HS-5 (cell line): ENCODE measurements around the gene MTOR.

Source experiments
- DNase-seq: peaks from one replicate; pipeline ENCODE4 v3.0.0-alpha.2; 2012; ENCODE audit warnings: low read depth

The MTOR gene

GRCh38 chr1:11216074-11216473, 46.3 kb downstream of the MTOR start:
- DNase-seq: no peak

GRCh38 chr1:11215381-11216005, 46.9 kb downstream of the MTOR start:
- no peak for DNase-seq

DNA sequence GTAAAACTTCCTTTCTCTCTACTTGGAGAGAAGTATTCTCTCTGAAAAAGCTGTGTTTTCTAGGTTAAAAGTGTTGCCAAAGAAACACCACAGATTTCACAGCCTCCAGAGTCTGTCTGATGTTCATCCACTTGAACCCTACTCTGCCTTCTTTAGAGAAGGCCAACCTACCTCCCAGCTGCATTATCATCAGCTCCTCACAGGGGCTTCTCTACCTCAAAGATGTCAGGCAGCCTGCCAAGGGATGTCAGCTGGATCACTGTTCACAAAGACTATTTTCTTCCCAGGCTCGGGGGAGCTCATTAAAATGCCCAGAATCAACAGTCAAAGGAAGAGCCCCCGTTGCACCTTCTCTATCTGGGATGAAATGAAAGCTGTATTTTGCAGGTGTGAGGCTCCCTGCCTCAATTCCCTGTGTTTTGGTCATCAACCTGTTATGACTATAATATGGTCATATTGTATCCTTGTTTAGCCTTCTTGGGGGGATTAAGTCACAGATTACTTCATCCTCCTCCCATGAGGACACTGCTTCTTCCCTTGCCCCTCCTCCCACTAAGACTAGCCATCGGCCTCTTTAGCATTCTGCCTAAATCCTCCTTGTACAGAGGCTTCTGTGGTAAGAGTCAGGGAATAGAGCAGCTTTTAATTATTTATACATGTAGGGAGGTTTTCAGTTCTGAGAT, 47.5 kb downstream of the MTOR start:
- no peak for DNase-seq

- no peak for DNase-seq
These were observed 50.3 kb downstream of the MTOR start for GRCh38 chr1:11211925-11212587.

DNA sequence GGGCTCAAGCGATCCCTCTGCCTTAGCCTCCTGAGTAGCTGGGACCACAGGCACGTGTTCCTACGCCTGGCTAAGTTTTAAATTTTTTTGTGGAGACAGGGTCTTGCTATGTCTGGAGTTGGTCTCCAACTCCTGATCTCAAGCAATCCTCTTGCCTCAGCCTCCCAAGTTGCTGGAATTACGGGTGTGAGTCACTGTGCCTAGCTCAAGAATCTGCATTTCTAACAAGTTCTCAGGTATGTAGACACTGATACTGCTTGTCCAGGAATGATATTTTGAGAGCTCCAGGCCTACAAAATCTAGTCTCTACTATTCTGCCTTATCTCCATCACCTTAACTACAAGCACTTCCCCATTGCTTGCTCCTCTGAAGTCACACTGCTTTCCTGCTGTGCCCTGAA, 50.9 kb downstream of the MTOR start:
- no peak for DNase-seq

GRCh38 chr1:11207898-11208611, 54.3 kb downstream of the MTOR start:
- DNase-seq: no peak

- DNase-seq: no peak
These were observed 57.8 kb downstream of the MTOR start for GRCh38 chr1:11204396-11205190.

DNA sequence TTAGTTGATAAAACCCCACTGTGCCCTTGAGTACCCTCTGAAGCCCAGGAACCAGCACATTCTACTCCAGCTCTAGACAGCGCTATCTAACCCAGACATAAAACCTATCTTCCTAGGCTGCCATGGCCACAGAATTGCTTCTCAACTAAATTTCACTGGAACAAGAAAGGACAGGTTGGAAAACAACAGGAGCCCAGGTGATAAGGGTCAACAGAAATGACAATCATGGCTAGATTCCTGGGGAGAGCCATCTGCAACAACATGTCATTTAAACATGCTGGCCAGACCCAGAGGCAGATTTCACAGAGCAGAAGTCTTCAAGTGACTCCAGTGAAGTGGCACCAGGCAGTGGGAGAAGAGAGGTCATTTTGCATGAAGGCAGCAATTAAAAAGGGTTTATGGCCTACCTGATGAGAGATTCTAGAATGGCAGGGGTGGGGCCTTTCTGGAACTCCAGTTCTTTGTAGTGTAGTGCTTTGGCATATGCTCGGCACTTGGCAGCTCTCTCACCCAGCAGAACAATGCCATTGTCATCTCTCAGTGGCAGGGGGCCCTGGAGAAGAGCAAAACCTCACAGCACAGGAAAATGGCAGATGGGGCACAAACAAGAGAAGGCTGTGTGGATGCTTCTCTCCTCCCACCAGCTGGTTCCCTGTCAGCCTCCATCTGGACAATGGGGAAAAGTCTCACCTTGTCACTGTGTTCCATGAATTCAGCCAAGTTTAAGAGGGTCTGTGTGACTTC, 63.3 kb downstream of the MTOR start:
- DNase-seq: no peak

DNA sequence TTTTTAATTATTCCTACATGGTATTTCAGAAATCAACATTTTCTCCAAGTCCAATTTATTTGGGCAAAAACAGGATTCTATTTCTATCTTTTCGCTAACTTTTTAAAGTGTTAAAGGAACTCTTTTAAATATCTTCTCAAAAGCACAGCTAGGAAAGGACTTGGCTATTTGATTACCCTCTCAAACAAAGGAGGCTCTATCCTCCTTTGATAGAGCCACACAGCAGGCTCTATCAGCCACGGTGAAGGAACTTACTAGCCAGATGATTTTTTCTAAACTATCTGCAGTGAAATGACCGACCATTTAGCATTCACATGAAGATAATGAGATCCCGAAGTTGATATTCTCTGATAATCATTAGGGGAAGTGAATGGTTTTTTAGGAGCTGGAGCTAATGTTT, 64.1 kb downstream of the MTOR start:
- no peak for DNase-seq

DNA sequence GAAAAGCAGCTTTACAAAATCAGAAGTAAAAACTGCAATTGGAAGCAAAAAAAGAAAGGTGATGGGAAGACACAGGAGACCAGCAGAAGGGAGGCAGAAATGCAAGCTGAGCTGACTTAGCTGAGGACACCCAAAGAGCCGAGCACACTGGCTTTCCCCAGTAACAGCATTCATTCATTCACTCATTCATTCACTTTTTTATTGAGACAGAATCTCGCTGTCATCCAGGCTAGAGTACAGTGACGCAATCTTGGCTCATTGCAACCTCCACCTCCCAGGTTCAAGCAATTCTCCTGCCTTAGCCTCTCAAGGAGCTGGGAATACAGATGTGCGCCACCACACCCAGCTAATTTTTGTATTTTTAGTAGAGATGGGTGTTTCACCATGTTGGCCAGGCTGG, 65.0 kb downstream of the MTOR start:
- no peak for DNase-seq

GRCh38 chr1:11196945-11197344, 65.4 kb downstream of the MTOR start:
- no peak for DNase-seq

DNA sequence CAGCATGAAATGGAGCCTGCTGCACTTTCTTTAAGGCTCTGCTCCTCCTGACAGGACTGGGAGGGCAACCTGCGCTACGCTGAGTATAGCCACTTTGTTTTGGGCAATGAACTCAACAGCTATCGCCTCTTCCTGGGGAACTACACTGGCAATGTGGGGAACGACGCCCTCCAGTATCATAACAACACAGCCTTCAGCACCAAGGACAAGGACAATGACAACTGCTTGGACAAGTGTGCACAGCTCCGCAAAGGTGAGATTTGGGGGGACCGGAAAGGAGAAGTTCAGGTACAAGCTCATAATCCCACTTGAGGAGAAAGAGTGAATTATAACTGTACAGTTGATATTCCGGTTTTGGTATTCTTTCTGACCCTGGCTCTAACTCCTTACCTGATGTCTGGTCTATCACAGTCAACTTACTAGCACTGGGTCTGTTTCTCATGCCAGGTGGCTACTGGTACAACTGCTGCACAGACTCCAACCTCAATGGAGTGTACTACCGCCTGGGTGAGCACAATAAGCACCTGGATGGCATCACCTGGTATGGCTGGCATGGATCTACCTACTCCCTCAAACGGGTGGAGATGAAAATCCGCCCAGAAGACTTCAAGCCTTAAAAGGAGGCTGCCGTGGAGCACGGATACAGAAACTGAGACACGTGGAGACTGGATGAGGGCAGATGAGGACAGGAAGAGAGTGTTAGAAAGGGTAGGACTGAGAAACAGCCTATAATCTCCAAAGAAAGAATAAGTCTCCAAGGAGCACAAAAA, 67.8 kb downstream of the MTOR start:
- DNase-seq: no peak

DNA sequence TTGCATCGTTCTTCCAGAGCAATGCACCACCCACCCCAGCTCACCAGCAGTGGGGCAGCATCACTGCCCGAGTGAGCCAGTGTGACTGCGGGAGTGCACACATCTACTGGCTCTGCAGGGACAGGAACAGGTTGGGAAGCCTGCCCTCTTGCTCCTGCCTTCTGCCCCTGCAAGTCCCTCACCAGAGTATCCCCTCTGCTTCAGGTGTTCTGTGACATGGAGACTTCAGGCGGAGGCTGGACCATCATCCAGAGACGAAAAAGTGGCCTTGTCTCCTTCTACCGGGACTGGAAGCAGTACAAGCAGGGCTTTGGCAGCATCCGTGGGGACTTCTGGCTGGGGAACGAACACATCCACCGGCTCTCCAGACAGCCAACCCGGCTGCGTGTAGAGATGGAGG, 69.0 kb downstream of the MTOR start:
- DNase-seq: no peak

DNA sequence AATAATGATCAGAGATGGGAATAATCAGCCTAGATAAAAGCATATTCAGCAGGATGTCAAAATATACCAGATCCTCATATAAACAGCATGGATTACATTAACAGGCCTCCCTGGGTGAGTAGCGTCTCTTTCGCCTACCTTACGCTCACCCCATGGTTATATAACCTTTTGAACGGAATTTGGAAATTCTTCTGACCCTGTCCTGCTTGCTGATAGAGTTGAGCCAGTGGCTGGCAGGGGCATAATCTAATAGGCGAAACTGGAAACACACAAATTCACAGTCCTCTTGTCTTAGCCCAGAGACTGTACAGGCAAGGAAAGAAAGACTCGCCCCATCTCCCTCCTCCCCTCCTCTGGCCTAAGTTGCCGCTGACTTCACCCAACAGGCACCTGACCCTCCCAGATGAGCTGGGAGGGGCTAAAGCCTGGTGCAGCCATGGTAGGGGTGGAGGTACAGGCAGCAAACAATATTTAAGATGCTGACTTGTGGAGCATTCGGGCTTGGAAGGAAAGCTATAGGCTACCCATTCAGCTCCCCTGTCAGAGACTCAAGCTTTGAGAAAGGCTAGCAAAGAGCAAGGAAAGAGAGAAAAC, 73.4 kb downstream of the MTOR start, which contains the start of gene ANGPTL7:
TSS of gene ANGPTL7 (plus strand) at position 498 of the 594 bp plus-strand sequence. CDS start 225 bp downstream, outside the sequence.
- DNase-seq: no peak

DNA sequence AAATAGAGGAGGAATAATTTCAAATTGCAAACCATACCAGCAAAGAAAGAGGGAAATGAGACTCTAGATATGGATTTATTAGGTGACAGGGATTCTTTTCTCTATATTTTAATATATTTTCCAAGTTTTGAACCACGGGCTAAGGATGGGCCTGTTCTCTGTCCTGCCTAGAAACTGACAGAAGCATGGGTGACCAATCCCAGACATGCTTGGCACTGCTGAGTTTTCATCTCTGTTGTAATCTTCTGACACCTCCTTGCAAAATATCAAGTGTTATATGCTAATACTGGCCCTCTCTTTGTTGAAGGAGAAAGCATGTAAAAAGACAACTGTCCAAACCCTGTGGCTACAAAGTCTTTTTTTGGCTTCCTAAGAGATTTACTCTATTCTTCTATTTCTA, 74.0 kb downstream of the MTOR start:
- DNase-seq: no peak

DNA sequence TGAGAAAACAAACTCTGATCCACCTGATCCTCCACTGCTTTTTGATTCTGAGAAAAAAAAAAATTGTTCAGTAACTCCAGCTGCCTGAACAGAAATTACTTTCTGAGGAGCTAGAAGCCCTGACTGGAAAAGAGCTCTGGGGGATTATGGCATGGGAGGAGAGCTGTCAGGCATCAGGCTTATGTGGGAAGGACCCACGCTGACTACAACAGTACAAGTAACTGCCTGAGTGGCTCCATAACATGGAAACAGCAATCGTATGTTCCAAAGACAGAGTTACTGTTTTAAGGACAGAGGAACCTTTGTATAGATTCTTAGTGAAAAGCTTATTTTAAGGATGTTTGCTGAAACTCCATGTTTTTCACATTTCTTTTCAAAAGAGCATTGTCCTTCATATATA, 74.4 kb downstream of the MTOR start:
- no peak for DNase-seq

GRCh38 chr1:11187494-11187893, 74.9 kb downstream of the MTOR start:
- DNase-seq: no peak

DNA sequence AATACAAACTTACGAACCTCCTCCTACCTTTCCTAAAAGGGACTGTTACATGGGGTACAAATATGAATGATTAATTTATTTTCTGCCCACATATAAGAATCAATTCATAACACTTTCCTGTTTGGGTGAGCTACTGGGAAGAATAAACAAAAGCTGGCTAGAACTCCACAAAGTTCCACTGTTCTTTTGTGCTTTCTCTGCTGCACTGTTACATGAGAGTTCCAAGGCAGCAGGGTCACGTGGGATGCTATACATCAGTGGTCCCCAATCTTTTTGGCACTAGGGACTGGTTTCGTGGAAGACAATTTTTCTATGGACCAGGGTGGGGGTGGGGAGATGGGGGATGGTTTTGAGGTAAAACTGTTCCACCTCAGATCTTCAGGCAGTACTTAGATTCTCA, 75.4 kb downstream of the MTOR start:
- DNase-seq: no peak

DNA sequence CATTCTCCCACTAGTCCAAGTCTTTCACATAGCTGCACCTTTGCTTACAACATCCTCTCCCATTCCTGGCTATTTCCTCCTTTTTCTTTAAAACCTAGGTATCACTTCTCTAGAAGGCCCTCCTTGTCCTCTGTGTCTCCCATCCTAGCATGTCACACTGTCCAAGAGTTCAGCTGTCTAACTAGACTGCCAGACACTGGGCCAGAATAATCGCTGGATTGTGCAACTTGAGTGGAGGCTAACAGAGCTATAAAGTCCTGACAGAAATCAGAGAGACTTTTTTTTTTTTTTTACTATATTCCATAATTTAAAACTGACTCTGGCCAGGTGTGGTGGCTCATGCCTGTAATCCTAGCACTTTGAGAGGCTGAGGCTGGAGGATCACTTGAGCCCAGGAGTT, 77.4 kb downstream of the MTOR start:
- DNase-seq: no peak

- DNase-seq: no peak
These were observed 79.5 kb downstream of the MTOR start for GRCh38 chr1:11182884-11183283.
